Stimulated activated CD8-positive, alpha-beta memory T cell treated with anti-CD3 and anti-CD28 coated beads, Interleukin-7, amount 100 ng/mL, for 48 hours (primary cell): ENCODE measurements around the gene VPS26A.
"Not testable (repeated sequence)": the region's sequence is repeated elsewhere in the genome, so short reads cannot be mapped to it uniquely, and the experiment has no call there.

Experiments
- DNase-seq, 2 donors: peaks; one replicate each; pipeline ENCODE4 v3.0.0-alpha.2; 2020; ENCODE audit warnings: low read depth in 1 of 2; ENCODE audit errors: extremely low read depth in 1 of 2

The VPS26A gene

DNA sequence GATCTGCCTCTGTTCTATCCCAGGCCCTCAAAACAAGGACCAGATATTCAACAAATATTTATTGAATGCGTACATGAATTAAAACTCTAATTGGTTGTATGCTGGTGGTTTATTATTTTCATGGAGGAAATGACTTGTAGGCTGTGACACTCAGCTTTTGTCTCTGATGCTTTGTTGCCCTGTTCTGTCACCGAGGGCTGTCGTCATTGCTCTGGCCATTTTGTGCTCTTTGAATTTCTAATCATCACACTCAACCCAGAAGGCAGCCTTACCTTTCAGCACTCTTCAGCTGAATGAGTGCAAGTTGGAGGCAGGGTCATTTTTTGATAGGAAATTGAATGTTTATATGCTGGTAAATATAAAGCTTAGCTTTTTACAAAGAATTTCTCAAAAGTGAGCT, 21.5 kb upstream of the VPS26A start:
- no peak for DNase-seq

DNA sequence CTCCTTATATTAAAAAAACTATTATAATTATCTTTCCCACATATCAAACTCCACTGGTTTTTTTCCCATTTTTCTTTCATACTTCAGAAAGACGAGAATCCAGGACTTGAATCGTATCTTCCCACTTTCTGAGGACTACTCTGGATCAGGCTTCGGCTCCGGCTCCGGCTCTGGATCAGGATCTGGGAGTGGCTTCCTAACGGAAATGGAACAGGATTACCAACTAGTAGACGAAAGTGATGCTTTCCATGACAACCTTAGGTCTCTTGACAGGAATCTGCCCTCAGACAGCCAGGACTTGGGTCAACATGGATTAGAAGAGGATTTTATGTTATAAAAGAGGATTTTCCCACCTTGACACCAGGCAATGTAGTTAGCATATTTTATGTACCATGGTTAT, 20.2 kb upstream of the VPS26A start:
- no peak for DNase-seq

DNA sequence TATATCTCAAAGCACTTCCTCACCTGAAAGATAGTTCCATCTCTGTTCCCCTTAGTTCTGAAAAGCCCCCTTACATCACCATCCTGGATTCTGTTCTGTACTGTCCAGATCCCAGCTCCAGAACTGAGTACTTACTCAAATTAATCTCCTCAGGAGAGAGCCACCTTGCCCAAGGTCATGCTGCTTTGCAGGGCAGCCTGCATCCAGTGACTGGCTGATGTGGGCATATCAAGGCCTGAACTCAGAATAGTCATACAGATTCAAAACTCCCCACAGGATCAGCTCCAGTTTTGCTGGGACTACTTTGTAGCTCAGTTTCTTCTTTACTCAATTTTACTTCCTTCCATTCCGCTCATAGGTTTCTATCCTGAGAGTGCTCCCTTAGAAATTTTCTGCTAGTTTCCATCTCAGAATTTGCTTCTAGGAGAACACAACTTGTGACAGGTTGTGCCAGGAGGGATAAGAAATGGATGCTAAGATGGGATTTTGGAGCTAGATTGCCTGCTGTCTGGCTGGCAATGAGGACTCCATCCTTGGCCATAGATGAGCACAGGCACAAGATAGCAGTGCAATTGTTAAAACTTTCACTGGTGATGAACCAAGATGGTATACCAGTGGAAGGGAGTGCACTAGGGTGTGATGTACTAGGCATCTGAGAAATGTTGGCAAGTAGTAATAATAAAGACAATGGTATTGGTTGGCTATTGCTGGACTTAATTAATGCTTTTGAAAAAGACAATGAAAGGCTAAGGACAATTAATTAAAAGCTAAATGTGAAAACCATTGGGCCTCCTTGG, 18.8 kb upstream of the VPS26A start:
- DNase-seq: no peak

DNA sequence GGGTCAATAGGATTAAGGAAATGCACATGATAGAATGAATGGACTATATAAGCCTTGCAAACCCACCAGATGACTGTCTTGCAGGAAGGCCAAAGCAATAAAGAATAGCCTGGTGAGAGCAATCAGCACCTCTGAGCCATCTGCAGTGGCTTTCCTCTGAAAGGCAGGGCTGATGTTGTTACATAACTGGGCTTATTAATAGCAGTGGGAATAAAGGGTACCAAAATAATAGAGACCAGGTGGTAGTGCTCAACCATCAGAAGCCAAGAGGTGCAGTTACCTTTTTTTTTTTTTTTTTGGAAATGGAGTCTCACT, 16.8 kb upstream of the VPS26A start:
- DNase-seq: no peak

DNA sequence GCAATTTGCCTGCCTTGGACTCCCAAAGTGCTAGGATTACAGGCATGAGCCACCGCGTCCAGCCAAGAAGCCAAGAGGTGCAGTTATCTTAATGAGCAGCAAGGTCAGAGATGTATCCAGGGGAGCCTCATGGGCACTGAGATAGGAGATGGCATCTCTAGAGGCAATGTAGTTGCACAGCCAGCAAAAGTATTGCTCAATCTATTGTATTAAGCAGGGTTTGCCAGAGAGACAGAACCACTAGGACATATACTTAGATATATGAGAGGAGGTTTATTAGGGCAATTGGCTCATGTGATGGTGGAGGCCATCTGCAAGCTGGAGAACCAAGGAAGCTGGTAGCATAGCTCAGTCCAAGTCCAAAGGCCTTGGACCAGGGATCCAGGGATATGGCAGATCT, 16.3 kb upstream of the VPS26A start:
- DNase-seq: no peak

DNA sequence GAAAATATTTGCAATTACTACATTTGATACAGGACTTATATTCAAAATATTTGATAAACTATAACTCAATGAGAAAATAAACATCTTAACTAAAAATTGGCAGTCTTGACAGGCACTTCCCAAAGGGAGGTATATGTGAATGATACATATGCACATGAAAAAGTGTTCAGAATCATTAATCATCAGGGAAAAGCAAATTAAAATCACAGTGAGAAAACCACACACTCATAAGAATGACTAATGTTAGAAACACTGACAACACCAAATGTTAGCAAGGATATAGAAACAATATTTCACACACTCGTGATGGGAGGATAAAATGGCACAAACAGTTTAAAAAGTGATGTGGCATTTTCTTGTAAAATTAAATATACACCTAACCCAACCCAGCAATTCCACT, 4.1 kb upstream of the VPS26A start:
- no peak for DNase-seq

DNA sequence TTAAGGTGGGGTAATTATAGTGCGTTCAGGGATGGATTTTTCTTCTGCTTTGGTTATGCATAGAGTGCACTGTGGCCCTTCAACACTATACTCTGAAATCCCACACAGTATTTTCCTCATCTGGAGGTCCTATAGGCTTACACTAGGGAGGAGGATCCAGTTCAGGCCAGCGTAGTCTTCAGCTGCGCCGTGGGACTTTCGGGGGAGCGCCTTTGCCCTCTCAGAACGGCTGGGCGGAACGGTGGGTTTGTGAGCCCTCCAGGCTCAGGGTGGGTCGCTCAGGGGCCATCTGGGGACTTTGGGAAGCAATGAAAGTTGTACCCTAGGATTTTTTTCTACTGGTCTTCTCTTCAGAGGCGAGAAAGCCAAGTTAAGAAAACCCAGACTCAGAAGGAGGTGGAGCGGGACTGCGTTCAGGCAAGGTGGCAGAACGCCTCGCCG, 652 bp upstream of the VPS26A start:
- DNase-seq: no peak

DNA sequence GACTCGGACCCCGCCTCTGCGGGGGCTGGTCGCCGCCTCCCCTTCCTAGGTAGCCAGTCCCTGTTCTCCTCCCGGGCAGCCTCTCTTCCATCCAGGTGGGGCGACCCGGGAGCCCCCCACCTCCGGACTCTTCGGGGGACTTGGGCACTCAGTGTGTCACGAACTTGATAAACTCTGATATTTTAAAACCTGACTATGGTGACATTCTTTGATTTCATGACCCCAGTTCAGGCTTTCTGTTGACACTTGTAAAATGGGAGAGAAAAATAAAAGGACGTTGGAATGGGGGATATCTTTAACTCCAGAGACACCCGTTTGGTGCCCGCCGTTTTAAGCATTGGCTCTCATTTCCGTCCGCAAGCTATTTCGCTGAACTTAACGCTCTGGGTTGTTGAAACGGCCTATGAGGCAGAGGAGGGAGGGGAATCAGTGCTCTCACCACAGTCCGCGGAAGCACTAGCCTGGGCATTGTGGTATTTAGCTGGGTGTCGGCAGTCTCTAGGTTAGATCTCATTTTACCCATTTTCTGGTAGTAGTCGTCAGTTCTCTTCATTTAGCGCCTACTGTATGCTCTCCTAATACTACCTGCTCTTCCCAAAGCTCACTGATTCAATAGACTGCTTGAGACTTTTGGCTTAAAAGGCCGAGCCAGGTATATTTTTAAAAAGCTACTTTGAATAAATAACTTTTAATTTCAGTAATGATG, 738 bp downstream of the VPS26A start:
- peak; percentile 22 to 39 for DNase-seq

DNA sequence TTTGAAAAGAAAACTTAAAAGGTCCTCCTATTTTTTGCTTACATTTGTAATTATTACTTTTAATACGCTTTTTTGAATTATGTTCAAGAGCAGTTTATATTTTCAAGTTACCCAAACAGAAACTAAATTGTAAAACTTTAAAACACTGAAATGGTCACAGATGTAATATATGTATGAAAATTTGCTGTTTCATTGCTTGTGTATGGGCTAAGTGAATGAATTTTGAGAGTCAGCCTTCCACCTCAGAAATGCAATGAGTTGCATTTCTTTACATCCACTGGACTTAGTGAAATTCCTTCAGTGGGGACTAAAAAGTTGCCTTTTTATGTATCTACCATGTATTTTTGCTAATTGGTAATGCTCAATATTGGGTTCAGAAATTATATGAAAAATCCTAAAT, 1.6 kb downstream of the VPS26A start:
- DNase-seq: no peak

DNA sequence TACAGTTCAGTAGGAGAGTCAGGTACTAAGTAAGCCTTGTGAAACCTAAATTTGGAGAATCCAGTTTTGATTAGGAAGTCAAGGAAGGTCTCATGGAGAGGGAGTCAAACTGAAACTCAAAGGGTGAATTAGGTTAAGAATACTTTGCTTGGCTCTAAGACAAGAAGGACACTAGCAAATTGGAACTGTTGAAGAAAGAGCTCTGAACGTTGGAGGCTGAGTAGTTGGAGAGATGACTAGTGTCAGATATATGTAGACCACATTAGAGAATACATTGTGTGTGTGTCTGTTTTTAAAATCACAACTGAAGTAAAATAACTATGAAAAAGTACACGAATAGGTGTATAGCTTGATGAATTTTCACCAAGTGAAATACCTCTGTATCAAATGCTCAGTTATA, 6.3 kb downstream of the VPS26A start:
- DNase-seq: no peak

DNA sequence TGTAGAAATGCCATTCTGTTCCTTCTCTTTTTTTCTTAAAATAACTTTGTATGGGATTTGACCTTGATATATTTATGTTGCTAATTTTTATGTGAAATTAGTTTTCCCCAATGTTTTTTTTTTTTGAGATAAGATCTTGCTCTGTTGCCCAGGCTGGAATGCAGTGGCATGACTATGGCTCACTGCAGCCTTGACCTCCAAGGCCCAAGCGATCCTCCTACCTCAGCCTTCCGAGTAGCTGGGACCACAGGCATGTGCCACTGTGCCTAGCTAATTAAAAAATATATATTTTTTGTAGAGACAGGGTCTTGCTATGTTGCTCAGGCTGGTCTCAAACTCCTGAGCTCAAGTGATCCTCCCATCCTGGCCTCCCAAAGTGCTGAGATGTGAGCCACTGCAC, 16.0 kb downstream of the VPS26A start:
- DNase-seq: no peak

DNA sequence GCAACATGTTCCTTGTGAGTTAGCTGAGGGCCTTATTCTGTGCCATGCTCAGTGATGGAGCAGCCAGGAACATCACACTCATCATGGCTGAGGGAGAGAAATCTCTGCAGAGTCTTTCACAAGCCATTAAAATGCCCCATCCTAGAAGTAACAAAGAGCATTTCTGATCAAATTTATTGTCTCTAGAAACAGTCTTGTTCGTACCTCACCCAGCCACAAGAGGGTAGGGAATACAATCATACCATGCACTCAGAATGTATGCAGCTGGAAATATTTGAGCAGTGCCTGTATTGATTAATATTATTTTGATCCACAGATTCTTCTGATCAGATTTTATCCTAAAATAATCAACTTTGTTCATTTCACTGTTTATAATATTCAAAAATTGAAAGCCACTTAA, 17.3 kb downstream of the VPS26A start:
- no peak for DNase-seq

DNA sequence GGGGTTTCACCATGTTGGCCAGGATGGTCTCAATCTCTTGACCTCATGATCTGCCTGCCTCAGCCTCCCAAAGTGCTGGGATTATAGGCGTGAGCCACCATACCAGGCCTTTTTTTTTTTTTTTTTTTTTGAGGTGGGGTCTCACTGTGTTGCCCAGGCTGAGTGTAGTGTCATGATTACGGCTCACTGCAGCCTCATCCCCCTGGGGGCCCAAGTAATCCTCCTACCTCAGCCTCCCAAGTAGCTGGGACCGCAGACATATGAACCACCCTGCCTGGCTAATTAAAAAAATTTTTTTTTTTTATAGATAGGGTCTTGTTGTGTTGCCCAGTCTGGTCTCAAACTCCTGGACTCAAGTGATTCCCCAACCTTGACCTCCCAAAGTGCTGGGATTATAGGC, 18.1 kb downstream of the VPS26A start:
- DNase-seq: not testable (repeated sequence)

DNA sequence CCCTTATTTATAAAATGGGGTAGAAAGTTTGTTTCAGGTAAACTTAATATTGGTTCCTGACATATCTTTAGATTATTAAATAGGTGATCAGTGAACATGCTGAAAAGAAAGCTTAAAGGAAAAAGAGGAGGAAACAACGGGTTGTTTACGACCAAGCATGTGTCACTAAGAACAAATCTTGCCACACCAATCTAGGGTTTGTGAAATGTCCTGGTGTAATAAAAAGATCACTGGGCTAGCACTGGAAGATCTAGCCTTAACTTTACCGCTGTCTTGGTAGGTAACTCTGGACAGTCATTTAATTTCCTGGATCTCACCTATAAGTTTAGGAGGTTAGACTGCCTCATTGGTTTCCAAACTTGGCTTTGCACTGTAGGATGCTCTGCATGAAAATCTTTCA, 19.0 kb downstream of the VPS26A start:
- no peak for DNase-seq

DNA sequence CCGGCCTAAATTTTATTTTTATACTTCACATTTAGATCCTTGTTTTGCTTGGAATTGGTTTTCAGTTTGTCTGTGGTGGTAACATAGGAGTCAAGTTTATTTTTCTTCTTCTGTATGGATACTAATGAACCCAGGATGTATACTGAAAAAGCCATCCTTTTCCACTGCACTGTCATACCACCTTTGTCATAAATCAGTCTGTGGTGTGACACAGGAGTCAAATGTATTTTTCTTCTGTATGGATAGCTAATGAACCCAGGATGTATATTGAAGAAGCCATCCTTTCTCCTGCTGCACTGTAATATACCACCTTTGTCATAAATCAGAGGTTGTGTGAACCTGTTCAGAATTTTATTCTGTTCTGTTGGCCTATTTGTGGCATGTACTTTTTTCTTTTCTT, 21.4 kb downstream of the VPS26A start:
- no peak for DNase-seq

DNA sequence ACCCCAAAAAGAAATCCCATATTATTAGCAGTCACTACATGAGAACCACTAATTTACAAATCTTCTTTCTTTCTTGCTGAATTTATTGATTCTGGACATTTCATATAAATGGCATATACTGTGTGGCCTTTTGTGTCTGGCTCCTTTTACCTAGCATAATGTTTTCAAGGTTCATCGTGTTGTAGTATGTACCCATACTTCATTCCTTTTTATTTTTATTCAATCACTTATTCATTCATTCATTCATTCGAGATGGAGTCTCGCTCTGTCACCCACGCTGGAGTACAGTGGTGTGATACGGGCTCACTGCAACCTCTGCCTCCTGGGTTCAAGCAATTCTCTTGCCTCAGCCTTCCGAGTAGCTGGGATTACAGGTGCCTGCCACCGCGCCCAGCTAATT, 21.9 kb downstream of the VPS26A start:
- DNase-seq: no peak

DNA sequence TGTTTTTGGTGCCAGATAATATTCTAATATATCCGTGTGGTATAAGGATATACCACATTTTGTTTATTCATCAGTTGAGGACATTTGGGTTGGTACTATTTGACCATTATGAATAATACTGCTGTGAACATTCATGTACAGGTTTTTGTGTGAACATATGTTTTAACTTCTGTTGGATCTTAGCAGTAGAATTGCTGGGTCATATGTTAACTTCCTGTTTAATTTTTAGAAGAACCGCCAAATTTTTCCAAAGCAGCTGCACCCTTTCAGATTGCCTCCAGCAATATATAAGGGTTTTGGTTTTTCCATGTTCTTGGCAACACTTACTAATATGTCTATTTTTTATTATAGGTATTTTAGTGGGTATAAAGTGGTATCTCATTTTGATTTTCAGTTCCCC, 22.8 kb downstream of the VPS26A start:
- DNase-seq: no peak

DNA sequence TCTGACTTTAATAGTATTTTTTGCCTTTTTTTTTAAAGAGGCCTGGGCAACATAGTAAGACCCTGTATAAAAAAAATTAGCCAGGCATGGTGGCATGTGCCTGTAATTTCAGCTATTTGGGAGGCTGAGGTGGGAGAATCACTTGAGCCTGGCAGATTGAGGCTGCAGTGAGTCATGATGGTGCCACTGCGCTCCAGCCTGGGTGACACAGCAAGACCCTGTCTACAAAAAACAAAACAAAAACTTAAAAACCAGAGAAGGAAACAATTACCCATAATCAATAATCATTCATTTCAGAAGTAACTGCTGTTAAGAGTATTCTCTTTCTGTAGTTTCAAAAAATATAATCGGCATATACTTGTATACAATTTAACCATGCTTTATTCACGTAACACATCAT, 28.0 kb downstream of the VPS26A start:
- no peak for DNase-seq

DNA sequence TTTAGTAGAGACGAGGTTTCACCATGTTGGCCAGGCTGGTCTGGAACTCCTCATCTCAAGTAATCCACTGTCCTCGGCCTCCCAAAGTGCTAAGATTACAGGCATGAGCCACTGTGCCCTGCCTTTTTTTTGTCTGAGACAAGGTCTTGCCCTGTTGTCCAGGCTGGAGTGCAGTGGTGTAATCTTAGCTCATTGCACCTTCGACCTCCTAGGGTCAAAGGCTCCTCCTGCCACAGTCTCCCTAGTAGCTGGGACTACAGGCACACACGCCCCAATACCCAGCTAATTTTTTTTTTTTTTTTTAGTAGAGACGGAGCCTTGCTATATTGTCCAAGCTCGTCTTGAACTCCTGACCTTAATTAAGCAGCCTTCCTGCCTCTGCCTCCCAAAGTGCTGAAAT, 29.2 kb downstream of the VPS26A start:
- DNase-seq: no peak

DNA sequence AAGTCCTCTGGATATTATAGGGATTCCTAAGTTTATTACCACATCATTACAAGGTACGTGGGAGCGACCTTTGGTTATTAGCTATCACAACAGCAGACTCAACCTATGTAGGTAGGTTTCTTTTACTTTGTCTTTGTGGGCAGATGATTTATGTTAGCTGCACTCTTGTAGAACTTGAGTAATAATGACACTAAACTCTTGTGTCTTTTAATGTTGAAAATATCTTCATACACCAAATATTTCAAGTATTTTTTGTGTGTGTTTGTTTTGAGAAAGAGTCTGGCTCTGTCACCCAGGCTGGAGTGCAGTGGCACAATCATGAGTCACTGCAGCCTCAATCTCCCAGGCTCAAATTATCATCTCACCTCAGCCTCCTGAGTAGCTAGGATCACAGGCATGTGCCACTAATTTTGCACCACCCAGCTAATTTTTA, 36.8 kb downstream of the VPS26A start:
- DNase-seq: no peak

DNA sequence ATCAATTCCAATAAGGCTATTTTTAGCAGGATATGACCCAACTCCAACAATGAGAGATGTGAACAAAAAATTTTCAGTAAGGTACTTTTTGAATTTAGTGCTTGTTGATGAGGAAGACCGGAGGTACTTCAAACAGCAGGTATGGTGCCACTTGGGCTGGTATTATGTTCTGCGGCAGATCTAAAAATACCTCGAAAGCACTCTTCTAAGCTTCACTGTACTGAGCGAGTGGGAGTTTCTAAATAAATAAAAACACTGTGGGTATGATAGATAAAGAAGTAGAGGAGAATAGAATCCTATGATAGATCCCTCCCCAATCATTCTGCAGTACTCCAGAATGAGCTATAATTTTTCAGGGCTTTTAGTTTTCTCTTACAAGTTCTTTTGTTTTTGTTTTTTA, 44.5 kb downstream of the VPS26A start:
- no peak for DNase-seq

DNA sequence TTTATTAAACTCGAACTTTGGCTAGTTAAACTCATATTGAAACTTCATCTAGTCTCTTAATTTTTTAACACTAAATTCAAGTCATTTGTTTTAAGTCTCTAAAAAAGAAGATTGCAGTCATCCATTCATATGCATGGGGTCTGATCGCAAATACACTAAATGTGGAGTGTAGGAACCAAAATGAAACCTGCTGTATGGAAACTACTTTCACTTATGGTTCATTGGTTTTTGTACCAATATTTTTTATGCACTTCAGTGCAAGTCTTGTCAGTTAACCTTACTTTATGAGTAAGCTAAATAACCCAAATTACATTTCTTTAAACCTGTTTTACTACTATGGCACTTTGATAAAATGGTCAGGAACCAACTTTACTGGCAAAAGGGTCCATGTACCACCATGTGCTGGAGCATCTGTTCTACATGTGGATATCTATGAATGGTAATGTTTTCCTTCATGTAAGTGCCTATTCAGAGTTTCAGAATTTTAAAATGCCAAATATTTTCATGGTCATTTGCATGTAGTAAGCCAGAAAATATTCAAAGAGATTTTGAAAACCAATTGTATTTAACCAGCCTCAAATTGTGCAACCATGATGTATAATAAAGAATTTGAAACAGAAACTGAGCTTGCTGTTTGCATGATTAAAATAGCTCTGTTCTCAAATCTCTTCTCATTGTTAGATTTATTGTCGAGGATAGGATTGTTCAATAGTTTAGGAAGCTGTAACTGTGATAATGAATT, 48.4 kb downstream of the VPS26A start:
- no peak for DNase-seq
